SK-N-SH (cell line): ENCODE data around the gene FICD.

ENCODE experiments used
- CTCF ChIP-seq: fragments of 200-600 bp; sonication (generic); IDR thresholded peaks from 2 replicates; pipeline ENCODE4 v1.6.1; 2017; ENCODE audit warnings: antibody characterized with exemption, mild to moderate bottlenecking, moderate library complexity
- EP300 ChIP-seq, 2 experiments: IDR thresholded peaks; 2 replicates each; pipeline versions ENCODE4 v1.4.0 to v1.6.1; 2012; ENCODE audit warnings: borderline replicate concordance in 1 of 2, low read depth in 1 of 2, low read length in 1 of 2
- POLR2AphosphoS5 ChIP-seq: IDR thresholded peaks from 2 replicates; pipeline ENCODE4 v1.6.1; 2012; ENCODE audit warnings: low read depth, low read length
- TAF1 ChIP-seq: IDR thresholded peaks from 2 replicates; pipeline ENCODE4 v1.6.1; 2012; ENCODE audit warnings: low read depth, mild to moderate bottlenecking, low read length, moderate library complexity, borderline replicate concordance
- TEAD4 ChIP-seq: IDR thresholded peaks from 2 replicates; pipeline ENCODE4 v1.4.0; 2012; ENCODE audit warnings: mild to moderate bottlenecking, borderline replicate concordance; ENCODE audit not compliant: insufficient read depth
- TF ChIP-seq, protein P1 (sequence below): IDR thresholded peaks from 2 replicates; pipeline ENCODE4; 2012

DNA sequence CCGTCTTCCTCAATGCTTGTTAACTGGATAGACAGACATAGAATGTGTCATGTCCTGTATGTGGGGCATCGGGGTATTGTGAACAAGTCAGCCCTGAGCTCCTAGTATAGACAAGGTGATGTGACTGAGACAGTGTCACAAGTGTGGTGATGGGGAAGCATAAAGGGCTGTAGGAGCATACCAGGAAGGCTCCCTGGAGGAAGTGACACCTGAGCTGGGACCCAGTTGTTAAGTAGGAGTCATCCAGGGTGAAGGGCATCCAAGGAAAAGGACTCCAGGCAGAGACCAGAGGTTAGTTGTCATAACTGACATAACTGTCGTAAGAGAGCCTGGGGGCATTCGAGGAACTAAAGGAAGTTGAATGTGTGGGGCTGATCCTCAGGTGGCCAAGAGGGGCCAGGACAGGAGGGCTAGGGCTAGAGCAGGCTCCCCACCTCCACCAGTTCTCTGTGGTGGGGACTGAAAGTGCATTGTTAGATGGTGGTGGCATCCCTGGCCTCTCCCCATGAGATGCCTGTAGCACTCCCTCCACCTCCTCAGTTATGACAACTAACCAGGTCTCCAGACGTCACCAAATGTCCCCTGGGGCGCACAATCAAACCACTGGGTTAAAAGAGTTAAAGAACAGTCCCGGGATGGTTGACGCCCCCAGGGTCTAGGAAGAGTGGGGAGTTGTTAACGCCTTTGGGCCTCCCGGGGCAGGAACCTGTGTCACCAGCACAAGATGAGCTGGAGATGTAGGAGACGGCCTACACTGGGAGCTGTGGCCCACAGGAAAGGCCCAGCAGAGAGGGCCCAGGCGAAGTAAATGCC is 2.4 kb downstream of the FICD start:
- TF ChIP-seq CTCF (no peak), EP300 (IDR thresholded peaks at IDR 0.05; ENCODE audit: borderline replicate concordance in 1 of 2, low read depth in 1 of 2, low read length in 1 of 2) (no peak), POLR2AphosphoS5 (no peak), TEAD4 (no peak), TAF1 (no peak)
- TF ChIP-seq, protein P1, sequence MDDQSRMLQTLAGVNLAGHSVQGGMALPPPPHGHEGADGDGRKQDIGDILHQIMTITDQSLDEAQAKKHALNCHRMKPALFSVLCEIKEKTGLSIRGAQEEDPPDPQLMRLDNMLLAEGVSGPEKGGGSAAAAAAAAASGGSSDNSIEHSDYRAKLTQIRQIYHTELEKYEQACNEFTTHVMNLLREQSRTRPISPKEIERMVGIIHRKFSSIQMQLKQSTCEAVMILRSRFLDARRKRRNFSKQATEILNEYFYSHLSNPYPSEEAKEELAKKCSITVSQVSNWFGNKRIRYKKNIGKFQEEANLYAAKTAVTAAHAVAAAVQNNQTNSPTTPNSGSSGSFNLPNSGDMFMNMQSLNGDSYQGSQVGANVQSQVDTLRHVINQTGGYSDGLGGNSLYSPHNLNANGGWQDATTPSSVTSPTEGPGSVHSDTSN, result no peak
